Activated T-cell treated with anti-CD3 and anti-CD28 coated beads, Interleukin-2, amount 50 U/mL, for 4 hours (primary cell): Measurements from ENCODE around the gene ADGRL2. TPM values are rescaled to one million over a fixed set of nuclear protein-coding genes. Genes with fewer than 3 reads are reported as not detected.

ENCODE experiments used
- ATAC-seq, 2 donors: fragments of 200-7000 bp; cut with Tn5 transposase; one replicate each; pipeline ENCODE4 v1.10.0; 2021
- DNase-seq: peaks from one replicate; pipeline ENCODE4 v3.0.0-alpha.2; 2020
- H3K27me3 Mint-ChIP-seq: one replicate; pipeline ENCODE4 v1.8.0; 2021; ENCODE audit warnings: low read depth, mixed read lengths
- H3K36me3 Mint-ChIP-seq: one replicate; pipeline ENCODE4 v1.8.0; 2022; ENCODE audit warnings: mixed read lengths; ENCODE audit not compliant: insufficient read depth
- H3K4me1 Mint-ChIP-seq: one replicate; pipeline ENCODE4 v1.8.0; 2021; ENCODE audit warnings: low read depth, mixed read lengths
- H3K4me3 Mint-ChIP-seq: one replicate; pipeline ENCODE4 v1.8.0; 2021; ENCODE audit warnings: mild to moderate bottlenecking, moderate library complexity, mixed read lengths
- H3K9me3 Mint-ChIP-seq: one replicate; pipeline ENCODE4 v1.8.0; 2021; ENCODE audit warnings: mixed read lengths
- total RNA-seq, 3 donors: library from RNA; stranded (reverse); gene quantifications; one replicate each; pipeline ENCODE4 v1.2.1, GENCODE V29; 2021

The ADGRL2 gene
- total RNA-seq, 3 donors from 2014 or later: 0.08 to 0.14 (median 0.10) TPM

- Mint-ChIP-seq H3K4me3 (no peak overlapping the region), H3K36me3 (no peaks in the 10 kb centered on the region), H3K9me3 (no peaks in the 10 kb centered on the region), H3K4me1 (peaks cover 3% of the 10 kb centered on the region), H3K27me3 (peaks cover 42% of the 10 kb centered on the region)
- no peak for DNase-seq
- peak in 1 of 2 donors; percentile 31 for ATAC-seq
Observed at GRCh38 chr1:81801651-81802456, 1.1 kb downstream of the ADGRL2 start.

- H3K36me3 Mint-ChIP-seq: no peaks in the 10 kb centered on the region
- H3K4me1 Mint-ChIP-seq: peaks cover 3% of the 10 kb centered on the region
- peak in 1 of 2 donors; percentile 29 for ATAC-seq
- no peak for DNase-seq
- H3K4me3 Mint-ChIP-seq: no peak overlapping the region
- peaks cover 42% of the 10 kb centered on the region for H3K27me3 Mint-ChIP-seq
- no peaks in the 10 kb centered on the region for H3K9me3 Mint-ChIP-seq
Observed at GRCh38 chr1:81802457-81802706, 1.6 kb downstream of the ADGRL2 start.

- DNase-seq: no peak
- no peaks in the 10 kb centered on the region for H3K9me3 Mint-ChIP-seq
- no peaks in the 10 kb centered on the region for H3K36me3 Mint-ChIP-seq
- peaks cover 42% of the 10 kb centered on the region for H3K27me3 Mint-ChIP-seq
- peak in 1 of 2 donors; percentile 9 for ATAC-seq
- H3K4me3 Mint-ChIP-seq: no peak overlapping the region
- peaks cover 3% of the 10 kb centered on the region for H3K4me1 Mint-ChIP-seq
Observed at GRCh38 chr1:81802707-81803430, 2.1 kb downstream of the ADGRL2 start.

- Mint-ChIP-seq H3K9me3 (no peaks in the 10 kb centered on the region), H3K36me3 (no peaks in the 10 kb centered on the region), H3K4me3 (no peak overlapping the region), H3K27me3 (peaks cover 42% of the 10 kb centered on the region), H3K4me1 (peaks cover 3% of the 10 kb centered on the region)
- ATAC-seq (no peak), DNase-seq (no peak)
Observed at GRCh38 chr1:81803431-81804110, 2.8 kb downstream of the ADGRL2 start.

DNA sequence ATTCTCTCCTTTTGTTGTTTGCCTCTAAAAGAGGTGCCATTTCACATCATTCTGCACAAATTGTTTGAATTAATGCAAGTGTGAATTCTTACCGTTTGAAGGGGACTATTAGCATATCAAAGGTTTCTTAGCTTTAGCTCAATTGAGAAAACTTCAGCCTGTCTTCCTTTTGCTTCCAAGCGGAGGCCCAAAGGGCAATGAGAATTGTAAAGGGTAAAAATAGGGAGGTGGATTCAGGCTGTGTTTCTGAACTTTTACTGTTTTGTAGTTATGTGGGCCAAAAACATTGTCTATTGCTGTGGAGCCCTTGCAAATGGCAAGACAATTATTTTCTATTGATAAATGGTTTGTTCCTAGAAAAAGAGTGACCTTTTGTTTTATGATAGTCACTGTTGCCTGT is 3.6 kb downstream of the ADGRL2 start:
- H3K27me3 Mint-ChIP-seq: peaks cover 42% of the 10 kb centered on the region
- no peaks in the 10 kb centered on the region for H3K36me3 Mint-ChIP-seq
- no peaks in the 10 kb centered on the region for H3K9me3 Mint-ChIP-seq
- peaks cover 3% of the 10 kb centered on the region for H3K4me1 Mint-ChIP-seq
- DNase-seq (no peak), ATAC-seq (no peak)
- H3K4me3 Mint-ChIP-seq: no peak overlapping the region

- ATAC-seq: no peak
- Mint-ChIP-seq H3K4me3 (no peak overlapping the region), H3K4me1 (peaks cover 2% of the 10 kb centered on the region), H3K27me3 (peaks cover 30% of the 10 kb centered on the region), H3K36me3 (no peaks in the 10 kb centered on the region), H3K9me3 (no peaks in the 10 kb centered on the region)
- no peak for DNase-seq
Observed at GRCh38 chr1:81805537-81806431, 5.0 kb downstream of the ADGRL2 start.

DNA sequence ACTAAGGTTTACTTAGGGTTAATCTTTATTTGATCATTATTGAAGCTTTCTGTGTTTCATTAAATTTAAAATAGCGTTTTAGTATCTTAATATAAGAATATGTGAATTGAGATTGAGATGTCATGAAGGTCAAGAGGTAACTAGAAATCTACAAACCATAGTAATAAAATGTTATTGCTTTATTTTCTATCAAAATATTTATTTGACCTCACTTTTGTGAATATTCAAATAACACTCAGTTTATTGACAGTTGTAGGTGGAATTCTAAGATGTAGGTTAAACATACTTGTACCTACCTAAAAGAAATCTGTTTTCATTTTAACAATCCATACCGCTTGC is 5.7 kb downstream of the ADGRL2 start:
- no peak for DNase-seq
- no peak for ATAC-seq
- Mint-ChIP-seq H3K4me3 (no peak overlapping the region), H3K36me3 (no peaks in the 10 kb centered on the region), H3K9me3 (no peaks in the 10 kb centered on the region), H3K4me1 (no peaks in the 10 kb centered on the region), H3K27me3 (peaks cover 25% of the 10 kb centered on the region)

DNA sequence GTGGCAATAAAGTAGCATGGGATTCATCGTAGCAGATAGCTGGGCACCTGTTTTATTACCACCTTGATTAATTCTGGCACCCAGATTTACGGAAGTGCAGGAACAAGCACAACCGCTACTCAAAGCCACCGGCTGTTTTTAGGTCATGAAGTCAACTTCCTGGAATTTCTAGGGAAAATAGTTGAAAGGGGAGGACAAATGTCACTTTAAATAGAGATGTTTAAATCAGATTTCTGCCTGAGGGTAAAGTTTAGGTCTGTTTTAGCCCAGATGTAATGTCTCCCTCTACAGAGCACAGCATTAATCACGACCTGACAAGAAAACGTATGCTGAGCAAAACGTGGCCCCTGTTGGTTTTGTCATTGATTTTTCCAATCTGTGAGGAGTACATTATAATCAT is 8.0 kb downstream of the ADGRL2 start:
- Mint-ChIP-seq H3K36me3 (no peaks in the 10 kb centered on the region), H3K9me3 (no peaks in the 10 kb centered on the region), H3K27me3 (peaks cover 10% of the 10 kb centered on the region), H3K4me3 (no peak overlapping the region), H3K4me1 (no peaks in the 10 kb centered on the region)
- DNase-seq: no peak
- ATAC-seq: no peak

DNA sequence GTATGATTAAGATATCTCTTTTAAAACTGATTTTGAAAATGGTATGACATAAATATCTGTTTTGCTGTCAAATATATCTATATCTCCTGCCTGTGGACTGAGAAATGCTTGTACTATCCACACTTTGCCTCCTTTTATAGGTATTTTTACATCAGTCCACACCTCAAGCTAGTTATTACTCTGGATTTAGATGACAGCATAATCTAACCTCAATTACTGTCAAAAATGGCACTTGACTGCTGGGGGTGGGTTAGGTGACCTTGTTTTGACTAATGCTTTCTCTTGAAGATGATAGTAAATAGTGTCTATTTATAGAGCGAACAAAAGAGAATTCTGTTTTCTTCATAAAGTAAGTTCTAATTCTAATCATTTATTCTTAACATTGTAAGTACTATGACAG is 9.1 kb downstream of the ADGRL2 start:
- ATAC-seq: no peak

DNA sequence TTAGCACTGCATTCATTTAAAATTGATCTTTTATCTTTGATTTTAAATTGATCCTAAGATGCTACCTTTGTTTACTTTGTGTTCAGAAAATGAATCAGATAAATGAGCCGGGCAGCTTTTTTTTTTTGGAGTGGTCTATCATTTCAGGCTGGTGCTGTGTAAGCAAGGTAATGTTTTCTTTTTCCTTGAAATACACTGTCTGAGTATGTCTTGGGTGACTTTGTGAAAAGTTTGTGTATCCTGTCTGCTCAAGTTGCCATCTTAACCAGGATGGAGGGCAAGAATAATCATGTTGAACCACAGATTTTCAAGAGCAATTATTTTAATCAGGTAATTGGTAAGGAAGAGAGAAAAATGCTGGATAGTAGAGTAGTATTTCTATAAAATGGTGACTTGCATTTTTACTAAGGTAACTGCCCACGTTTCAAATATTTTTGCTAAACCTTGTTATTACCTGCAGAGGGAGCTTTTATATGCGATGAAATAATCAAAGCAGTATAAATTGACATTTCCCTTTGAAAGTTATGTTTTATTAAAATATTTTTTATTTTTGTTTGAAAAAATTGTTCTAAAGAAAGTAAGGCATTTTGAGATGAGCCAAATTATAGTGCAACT is 11.1 kb downstream of the ADGRL2 start:
- DNase-seq (no peak), ATAC-seq (no peak)
- H3K36me3 Mint-ChIP-seq: no peaks in the 10 kb centered on the region
- no peaks in the 10 kb centered on the region for H3K9me3 Mint-ChIP-seq
- H3K27me3 Mint-ChIP-seq: no peaks in the 10 kb centered on the region
- no peak overlapping the region for H3K4me3 Mint-ChIP-seq
- H3K4me1 Mint-ChIP-seq: no peaks in the 10 kb centered on the region

More for the DNA sequence above, 9.1 kb downstream of the ADGRL2 start:
- H3K4me1 Mint-ChIP-seq: no peaks in the 10 kb centered on the region
- H3K27me3 Mint-ChIP-seq: peaks cover 2% of the 10 kb centered on the region
- DNase-seq: no peak
- no peaks in the 10 kb centered on the region for H3K36me3 Mint-ChIP-seq
- H3K9me3 Mint-ChIP-seq: no peaks in the 10 kb centered on the region
- H3K4me3 Mint-ChIP-seq: no peak overlapping the region

GRCh38 chr1:81812712-81813111 is 12.0 kb downstream of the ADGRL2 start:
- Mint-ChIP-seq H3K36me3 (no peaks in the 10 kb centered on the region), H3K4me3 (no peak overlapping the region), H3K4me1 (no peaks in the 10 kb centered on the region), H3K27me3 (no peaks in the 10 kb centered on the region), H3K9me3 (no peaks in the 10 kb centered on the region)
- no peak for ATAC-seq
- DNase-seq: no peak

DNA sequence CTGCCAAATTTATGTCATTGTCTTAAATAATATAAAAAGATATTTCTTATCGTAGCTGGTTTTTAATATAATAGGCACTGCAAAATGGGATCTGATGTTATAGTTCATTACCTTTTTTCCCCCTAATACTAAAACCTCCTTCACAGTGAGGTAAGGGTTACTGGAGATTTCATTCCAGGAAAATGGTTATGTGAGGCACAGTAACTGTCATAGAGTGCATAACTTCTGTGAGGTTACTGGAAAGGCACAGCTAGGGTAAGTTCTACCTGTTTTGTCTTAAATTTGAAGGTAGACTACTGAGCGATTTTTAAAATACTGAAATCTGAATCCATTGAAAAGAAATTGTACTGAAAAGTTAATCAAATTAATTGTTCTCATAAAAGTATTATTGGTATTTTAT is 13.0 kb downstream of the ADGRL2 start:
- DNase-seq (no peak), ATAC-seq (no peak)
- H3K9me3 Mint-ChIP-seq: no peaks in the 10 kb centered on the region
- H3K4me3 Mint-ChIP-seq: no peak overlapping the region
- H3K4me1 Mint-ChIP-seq: no peaks in the 10 kb centered on the region
- no peaks in the 10 kb centered on the region for H3K36me3 Mint-ChIP-seq
- H3K27me3 Mint-ChIP-seq: no peaks in the 10 kb centered on the region

DNA sequence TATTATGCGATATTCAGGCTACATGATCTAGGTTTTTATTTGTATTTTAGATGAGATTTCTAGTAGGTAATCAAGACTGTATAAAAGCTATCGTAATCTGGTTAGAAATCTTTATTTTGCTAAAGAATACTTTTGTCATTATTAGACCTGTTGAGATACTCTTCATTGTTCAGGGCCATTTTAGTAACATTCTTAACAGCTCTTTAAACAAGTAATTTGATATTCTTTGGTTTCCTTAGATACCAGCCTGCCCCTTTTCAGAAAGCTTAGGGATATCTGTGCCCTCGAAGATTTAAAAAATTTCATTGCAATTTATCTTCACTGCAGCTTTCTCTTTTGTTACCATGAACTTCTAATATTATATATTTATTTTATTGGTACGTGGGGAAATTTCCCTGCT is 18.9 kb downstream of the ADGRL2 start:
- Mint-ChIP-seq H3K27me3 (no peaks in the 10 kb centered on the region), H3K4me3 (no peak overlapping the region), H3K36me3 (no peaks in the 10 kb centered on the region), H3K9me3 (peaks cover 4% of the 10 kb centered on the region), H3K4me1 (no peaks in the 10 kb centered on the region)
- DNase-seq (no peak), ATAC-seq (no peak)

- no peaks in the 10 kb centered on the region for H3K36me3 Mint-ChIP-seq
- peaks cover 7% of the 10 kb centered on the region for H3K9me3 Mint-ChIP-seq
- no peak for DNase-seq
- no peak for ATAC-seq
- no peaks in the 10 kb centered on the region for H3K27me3 Mint-ChIP-seq
- H3K4me1 Mint-ChIP-seq: no peaks in the 10 kb centered on the region
- no peak overlapping the region for H3K4me3 Mint-ChIP-seq
Observed at GRCh38 chr1:81820765-81821164, 20.0 kb downstream of the ADGRL2 start.
